H1 (cell line): ENCODE measurements around the gene CLNS1A. TPM values are rescaled to one million over a fixed set of nuclear protein-coding genes. Genes with fewer than 3 reads are reported as not detected.
A peak's percentile ranks its signal among the peaks of the same experiment; 100 is the strongest.

ENCODE experiments used
- CTCF ChIA-PET: fragments of 300-600 bp; sonication (Branson Sonifier 250); formaldehyde crosslinking; loops from one replicate; lab custom pipeline; 2021; ENCODE audit not compliant: partially characterized antibody; lab: Charles Lee
- POLR2A ChIA-PET: fragments of 300-600 bp; sonication (Branson Sonifier 250); formaldehyde crosslinking; loops from one replicate; lab custom pipeline; 2021; ENCODE audit warnings: inconsistent platforms; ENCODE audit not compliant: partially characterized antibody; lab: Charles Lee
- DNase-seq, 2 experiments: peaks; one replicate each; pipeline versions ENCODE4 v3.0.0 to v3.0.0-alpha.2; 2010 to 2022; ENCODE audit warnings: low spot score in 2 of 2, low read depth in 1 of 2, mixed read lengths in 1 of 2
- FAIRE-seq: peaks from 2 replicates; lab custom pipeline; 2011; peaks lifted over from hg19 to GRCh38; lab: Jason Lieb, UNC
- H2AFZ ChIP-seq: 2 replicates; pipeline ENCODE4 v1.8.1; 2012; ENCODE audit warnings: low read length, inconsistent platforms
- H2AK5ac ChIP-seq: 2 replicates; pipeline ENCODE4 v1.6.1; 2013; ENCODE audit warnings: low read depth, low read length
- H2BK120ac ChIP-seq: replicated peaks from 2 replicates; pipeline ENCODE3; 2013; ENCODE audit warnings: low read depth, low read length, inconsistent platforms
- H2BK12ac ChIP-seq: 2 replicates; pipeline ENCODE4 v1.6.1; 2013; ENCODE audit warnings: low read depth, low read length
- H2BK15ac ChIP-seq: 2 replicates; pipeline ENCODE4 v1.6.1; 2013; ENCODE audit warnings: low read length
- H2BK20ac ChIP-seq: 2 replicates; pipeline ENCODE4 v1.6.1; 2013; ENCODE audit warnings: low read length
- H2BK5ac ChIP-seq: 2 replicates; pipeline ENCODE4 v1.6.1; 2013; ENCODE audit warnings: low read depth, low read length
- H3K14ac ChIP-seq: 2 replicates; pipeline ENCODE4 v1.6.1; 2013; ENCODE audit warnings: inconsistent platforms; ENCODE audit not compliant: insufficient read length
- H3K18ac ChIP-seq: 2 replicates; pipeline ENCODE4 v1.6.1; 2013; ENCODE audit warnings: low read length; ENCODE audit errors: extremely low read depth
- H3K23ac ChIP-seq: 2 replicates; pipeline ENCODE4 v1.6.1; 2013; ENCODE audit warnings: inconsistent platforms; ENCODE audit not compliant: insufficient read length
- H3K23me2 ChIP-seq: 2 replicates; pipeline ENCODE4 v1.6.1; 2013; ENCODE audit warnings: low read depth, low read length
- H3K27ac ChIP-seq: 2 replicates; pipeline ENCODE4 v1.6.1; 2011; ENCODE audit warnings: low read depth, low read length, inconsistent platforms
- H3K27me3 ChIP-seq, 4 experiments: replicated peaks in 1 of 4; 1 replicate in 1 of 4; 2 replicates in 3 of 4; pipeline versions ENCODE4 v1.6.1 to v1.8.1; 2011 to 2013; ENCODE audit warnings: low read length in 3 of 4, mild to moderate bottlenecking in 3 of 4, inconsistent platforms in 2 of 4, mixed read lengths in 2 of 4, moderate library complexity in 1 of 4; ENCODE audit not compliant: control insufficient read depth in 3 of 4, insufficient read depth in 3 of 4; ENCODE audit errors: extremely low read depth in 1 of 4
- H3K36me3 ChIP-seq, 4 experiments: 2 replicates each; pipeline versions ENCODE4 v1.6.1 to v1.8.1; 2011 to 2013; ENCODE audit warnings: mild to moderate bottlenecking in 4 of 4, low read length in 3 of 4, moderate library complexity in 2 of 4, control low read depth in 1 of 4, inconsistent platforms in 1 of 4; ENCODE audit not compliant: insufficient read depth in 4 of 4, control insufficient read depth in 2 of 4
- H3K4ac ChIP-seq: replicated peaks from 2 replicates; pipeline ENCODE3; 2013; ENCODE audit warnings: low read length, low read depth, mixed read lengths, inconsistent platforms; ENCODE audit not compliant: insufficient read length
- H3K4me1 ChIP-seq, 4 experiments: replicated peaks in 1 of 4; 1 replicate in 1 of 4; 2 replicates in 3 of 4; pipeline versions ENCODE4 v1.6.1 to v1.8.1; 2011 to 2013; ENCODE audit warnings: low read length in 3 of 4, inconsistent platforms in 2 of 4, mixed read lengths in 1 of 4; ENCODE audit not compliant: insufficient read depth in 4 of 4, control insufficient read depth in 3 of 4
- H3K4me2 ChIP-seq, 2 experiments: 2 replicates each; pipeline versions ENCODE4 v1.6.1 to v1.8.1; 2011 to 2013; ENCODE audit warnings: low read depth in 2 of 2, low read length in 2 of 2, control low read depth in 1 of 2, inconsistent platforms in 1 of 2, mild to moderate bottlenecking in 1 of 2; ENCODE audit not compliant: insufficient read depth in 1 of 2
- H3K4me3 ChIP-seq, 4 experiments: fragments of 200-600, 300-600 bp in 1 of 4; sonication (generic), shearing (Covaris generic), sonication (Bioruptor Twin) in 1 of 4; 2 replicates each; pipeline versions ENCODE4 v1.5.1 to v1.8.1; 2011 to 2016; ENCODE audit warnings: low read length in 4 of 4, low read depth in 3 of 4, control low read depth in 2 of 4, inconsistent platforms in 2 of 4, mild to moderate bottlenecking in 2 of 4, mixed read lengths in 1 of 4, moderate library complexity in 1 of 4; ENCODE audit not compliant: insufficient read depth in 2 of 4; ENCODE audit errors: extremely low read depth in 1 of 4
- H3K56ac ChIP-seq: replicated peaks from 2 replicates; pipeline ENCODE3; 2013; ENCODE audit warnings: low read depth, mild to moderate bottlenecking, mixed read lengths, low read length, inconsistent platforms; ENCODE audit not compliant: insufficient read length
- H3K79me1 ChIP-seq: 2 replicates; pipeline ENCODE4 v1.6.1; 2013; ENCODE audit warnings: low read depth, low read length, control low read depth
- H3K79me2 ChIP-seq, 2 experiments: 2 replicates each; pipeline versions ENCODE4 v1.6.1 to v1.8.1; 2012 to 2013; ENCODE audit warnings: low read length in 2 of 2, mild to moderate bottlenecking in 2 of 2, inconsistent platforms in 1 of 2; ENCODE audit not compliant: insufficient read depth in 2 of 2, control insufficient read depth in 1 of 2
- H3K9ac ChIP-seq, 4 experiments: replicated peaks in 1 of 4; 1 replicate in 1 of 4; 2 replicates in 3 of 4; pipeline versions ENCODE4 v1.6.1 to v1.8.1; 2011 to 2013; ENCODE audit warnings: low read depth in 3 of 4, low read length in 3 of 4, control low read depth in 2 of 4, mild to moderate bottlenecking in 2 of 4, moderate library complexity in 2 of 4, inconsistent platforms in 1 of 4; ENCODE audit errors: extremely low read depth in 1 of 4
- H3K9me3 ChIP-seq, 2 experiments: 2 replicates each; pipeline versions ENCODE4 v1.6.1 to v1.8.1; 2012 to 2013; ENCODE audit warnings: mild to moderate bottlenecking in 2 of 2, moderate library complexity in 2 of 2, control low read depth in 1 of 2, inconsistent platforms in 1 of 2, low read depth in 1 of 2, low read length in 1 of 2, mixed read lengths in 1 of 2; ENCODE audit not compliant: insufficient read depth in 2 of 2
- H4K20me1 ChIP-seq, 2 experiments: replicated peaks in 1 of 2; 2 replicates each; pipeline versions ENCODE3 to v1.8.1; 2011 to 2013; ENCODE audit warnings: inconsistent platforms in 2 of 2, low read length in 2 of 2, mild to moderate bottlenecking in 1 of 2; ENCODE audit not compliant: insufficient read depth in 2 of 2, control insufficient read depth in 1 of 2
- H4K5ac ChIP-seq: 2 replicates; pipeline ENCODE4 v1.6.1; 2013; ENCODE audit warnings: low read length, low read depth, mixed read lengths, inconsistent platforms; ENCODE audit not compliant: insufficient read length
- H4K8ac ChIP-seq: 2 replicates; pipeline ENCODE4 v1.8.0; 2013; ENCODE audit warnings: mild to moderate bottlenecking, moderate library complexity, low read length, inconsistent platforms; ENCODE audit not compliant: insufficient read depth; ENCODE audit errors: extremely low read depth
- H4K91ac ChIP-seq: replicated peaks from 2 replicates; pipeline ENCODE3; 2013; ENCODE audit warnings: low read length, mixed read lengths, inconsistent platforms; ENCODE audit not compliant: insufficient read length
- HDAC2 ChIP-seq, 2 experiments: fragments of 300-600 bp in 1 of 2; sonication (generic) in 1 of 2; IDR thresholded peaks; 2 replicates each; pipeline ENCODE4 v1.6.1; 2011 to 2012; ENCODE audit warnings: low read depth in 2 of 2, low read length in 2 of 2, mild to moderate bottlenecking in 2 of 2, moderate library complexity in 2 of 2, borderline replicate concordance in 1 of 2, inconsistent platforms in 1 of 2
- POLR2A ChIP-seq, 2 experiments: IDR thresholded peaks; 1 replicate in 1 of 2; 2 replicates in 1 of 2; pipeline ENCODE4 v1.6.1; 2011; ENCODE audit warnings: low read depth in 2 of 2, low read length in 2 of 2, mild to moderate bottlenecking in 2 of 2; ENCODE audit errors: control extremely low read depth in 1 of 2
- WGBS, 2 experiments: shearing (Covaris generic) in 1 of 2; methylation state at CpG; one replicate each; pipeline versions ENCODE4 v1.1.6 to v1.1.7; 2013 to 2015; ENCODE audit warnings: low lambda C conversion rate in 2 of 2, mixed read lengths in 2 of 2, inconsistent platforms in 1 of 2, low coverage in 1 of 2, missing lambda C conversion rate in 1 of 2; ENCODE audit not compliant: insufficient replicate concordance in 2 of 2, insufficient coverage in 1 of 2, insufficient read length in 1 of 2; ENCODE audit errors: extremely low coverage in 1 of 2, missing lambda C conversion rate in 1 of 2; 5-methylcytosine and 5-hydroxymethylcytosine counted together
- polyA plus RNA-seq, 7 experiments: library from polyadenylated mRNA; depleted of rRNA in 3 of 7; stranded (reverse) in 5 of 7; unstranded in 2 of 7; fragments of >200 nt in 5 of 7; fragments of 200-250 nt in 2 of 7; gene quantifications; 1 replicate in 5 of 7; 2 replicates in 1 of 7; 4 replicates in 1 of 7; pipeline versions ENCODE4 v1.2.1 to v1.2.3, GENCODE V29; 2011 to 2013; ENCODE audit warnings: missing spikeins in 2 of 7, mixed read lengths in 2 of 7
- total RNA-seq: library from RNA; stranded (reverse); fragmentation: NEBNext Ultra II Directional; extraction: Animal tissue kit (Norgen Biotek cat#: 25700); gene quantifications from 2 replicates; pipeline ENCODE4 v1.2.1, GENCODE V29; 2021

CLNS1A gene
- total and polyA plus RNA-seq, 2 of the 8 experiments (the other 6 are each of a cell fraction or from before 2014, with no cell fraction given), result 136 to 177 TPM

- Histone ChIP-seq H3K23me2 (peaks cover 6% of the 10 kb centered on the region), H2BK5ac (no peak overlapping the region), H4K91ac (no peak overlapping the region), H2AK5ac (no peak overlapping the region), H3K23ac (no peak overlapping the region), H3K4ac (no peak overlapping the region), H3K27ac (no peak overlapping the region), H3K36me3 (no peaks in the 10 kb centered on the region), H2BK120ac (no peak overlapping the region), H2BK12ac (no peak overlapping the region), H4K5ac (peak overlapping the region; percentile 7), H3K56ac (no peak overlapping the region), H3K4me3 (peak overlapping the region; percentile 56 to 66 (median 60)), H3K18ac (no peak overlapping the region), H4K20me1 (peaks cover 0 to 4% of the 10 kb centered on the region in 2 experiments), H3K4me1 (peaks cover 0 to 10% (median 5%) of the 10 kb centered on the region in 4 experiments; a peak in 5 of 7 replicates), H3K9me3 (no peaks in the 10 kb centered on the region)
- no peak for FAIRE-seq
- POLR2A ChIA-PET, result interaction anchor here (0.7 to 2.1 kb wide), 5 partner anchors 9 to 17 kb away, joined by 3 to 5 read pairs (median 4); no protein-coding TSS in a partner anchor
- CTCF ChIA-PET, result interaction anchor here (1.6 kb wide), 1 partner anchor 401 kb away, joined by 4 read pairs; no protein-coding TSS in a partner anchor
- DNase-seq, result no peak
- WGBS, 2 experiments, result 7% methylated on average over 17 of the region's 19 CpGs; no CpG with 5 or more reads in 1 of the 2 experiments
- TF ChIP-seq POLR2A (IDR thresholded peaks at IDR 0.05; ENCODE audit: control extremely low read depth in 1 of 2, low read depth in 2 of 2, low read length in 2 of 2) (peak in 1 of 2 experiments; percentile 43; a peak in 1 of 3 replicates), HDAC2 (IDR thresholded peaks at IDR 0.05; ENCODE audit: borderline replicate concordance in 1 of 2, low read depth in 2 of 2, low read length in 2 of 2) (no peak)
- TF ChIP-seq, all 59 proteins: peak for 1
- H2BK20ac ChIP-seq, result no peak overlapping the region
- H2BK15ac ChIP-seq, result no peak overlapping the region
- no peaks in the 10 kb centered on the region for H3K79me2 ChIP-seq
- no peaks in the 10 kb centered on the region for H3K79me1 ChIP-seq
- peak overlapping the region in 2 of 4 experiments; percentile 19 to 25; a peak in 4 of 7 replicates for H3K9ac ChIP-seq
- peaks cover 0 to 5% (median 4%) of the 10 kb centered on the region in 4 experiments; a peak in 3 of 7 replicates for H3K27me3 ChIP-seq
- no peak overlapping the region for H4K8ac ChIP-seq
- no peak overlapping the region for H3K14ac ChIP-seq
- peak overlapping the region; percentile 47; the same call in 1 of the 2 replicates for H2AFZ ChIP-seq
- H3K4me2 ChIP-seq, result peak overlapping the region; percentile 97 to 99
Observed at GRCh38 chr11:77589181-77589520, 48.4 kb downstream of the CLNS1A start.
